ENCODE data around the gene FUNDC2. TPM values are rescaled to one million over a fixed set of nuclear protein-coding genes. Genes with fewer than 3 reads are reported as not detected.

Gene FUNDC2
- total and polyA plus RNA-seq, 2 of the 13 experiments (the other 11 are each of a cell fraction or from before 2014, with no cell fraction given): 65.3 to 109 TPM

GRCh38 chrX:155026727-155027508, at the start of gene FUNDC2 (continued):
- TF ChIP-seq BRF2 (CRISPR knock-in tag; IDR thresholded peaks at IDR 0.05) (0 out of 2 replicates have a peak, but pooled peaks have one; percentile 54), ZHX2 (IDR thresholded peaks at IDR 0.05; ENCODE audit: low read depth) (no peak), ZHX2 (CRISPR knock-in tag; IDR thresholded peaks at IDR 0.05; ENCODE audit: borderline replicate concordance) (no peak), CSRNP2 (CRISPR knock-in tag; conservative IDR thresholded peaks at IDR 0.05; ENCODE audit: low read depth) (no peak), TEAD2 (CRISPR knock-in tag; IDR thresholded peaks at IDR 0.05) (no peak), ATRX (CRISPR knock-in tag; IDR thresholded peaks at IDR 0.05; ENCODE audit: borderline replicate concordance) (no peak), GZF1 (CRISPR knock-in tag; IDR thresholded peaks at IDR 0.05) (no peak), ZNF484 (CRISPR knock-in tag; IDR thresholded peaks at IDR 0.05; ENCODE audit: borderline replicate concordance, low read depth) (no peak), ZNF18 (CRISPR knock-in tag; IDR thresholded peaks at IDR 0.05; ENCODE audit: insufficient replicate concordance) (no peak), FOXA1 (IDR thresholded peaks at IDR 0.05) (no peak), FOXA1 (CRISPR knock-in tag; IDR thresholded peaks at IDR 0.05) (no peak), HNF1A (IDR thresholded peaks at IDR 0.05; ENCODE audit: low read depth) (no peak), HNF1A (CRISPR knock-in tag; IDR thresholded peaks at IDR 0.05; ENCODE audit: borderline replicate concordance) (no peak), EZH2 (conservative IDR thresholded peaks at IDR 0.05; ENCODE audit: low read depth, low read length) (no peak)

Measured in HepG2 (cell line).